Thyroid gland (tissue), 4 donors: ENCODE measurements around the gene CCR6. TPM values are rescaled to one million over a fixed set of nuclear protein-coding genes. Genes with fewer than 3 reads are reported as not detected.

Source experiments
- DNase-seq, 2 donors: peaks; one replicate each; pipeline ENCODE4 v3.0.0-alpha.2; 2019
- H3K27ac ChIP-seq, 3 donors: fragments of 200-600 bp; sonication (generic); 1 replicate in 2 of 3; 2 replicates in 1 of 3; pipeline ENCODE4 v1.5.1; 2016 to 2019; ENCODE audit warnings: mild to moderate bottlenecking in 1 of 3, moderate library complexity in 1 of 3
- H3K27me3 ChIP-seq: fragments of 200-600 bp; sonication (generic); one replicate; pipeline ENCODE4 v1.5.1; 2019
- H3K36me3 ChIP-seq, 2 donors: fragments of 200-600 bp; sonication (generic); one replicate each; pipeline ENCODE4 v1.5.1; 2016 to 2019
- H3K4me1 ChIP-seq, 2 donors: fragments of 200-600 bp; sonication (generic); one replicate each; pipeline ENCODE4 v1.5.1; 2017 to 2019
- H3K4me3 ChIP-seq, 3 donors: fragments of 200-600 bp; sonication (generic); replicated peaks in 1 of 3; 1 replicate in 2 of 3; 2 replicates in 1 of 3; pipeline ENCODE4 v1.5.1; 2016; ENCODE audit warnings: mild to moderate bottlenecking in 1 of 3
- H3K9me3 ChIP-seq: fragments of 200-600 bp; sonication (generic); one replicate; pipeline ENCODE4 v1.5.1; 2017
- CTCF ChIP-seq, 6 experiments: fragments of 200-600 bp in 3 of 6; fragments of 450-650 bp in 3 of 6; sonication (generic) in 3 of 6; IDR thresholded peaks; one replicate each; pipeline ENCODE4 v1.5.1; 2016 to 2019; ENCODE audit warnings: antibody characterized with exemption in 6 of 6, mild to moderate bottlenecking in 2 of 6, inconsistent platforms in 1 of 6, moderate library complexity in 1 of 6
- POLR2A ChIP-seq, 2 donors: fragments of 450-650 bp; IDR thresholded peaks; one replicate each; pipeline ENCODE4 v1.6.1; 2017; ENCODE audit warnings: antibody characterized with exemption in 2 of 2, mild to moderate bottlenecking in 2 of 2, moderate library complexity in 1 of 2
- WGBS, 2 donors: methylation state at CpG; one replicate each; pipeline ENCODE4 v1.1.5; 2017; 5-methylcytosine and 5-hydroxymethylcytosine counted together
- intact Hi-C: fragments of 100-400 bp; cut with DNase I; formaldehyde crosslinking; loops from one replicate; pipeline ENCODE4 v1.15.1; 2023
- total RNA-seq, 4 donors: library from RNA; depleted of rRNA; stranded (reverse); fragments of >200 nt; gene quantifications; one replicate each; pipeline ENCODE4 v1.2.3, GENCODE V29; 2016

Gene CCR6
- total RNA-seq, 4 donors from 2014 or later = 0.78 TPM; not detected in 3

GRCh38 chr6:167098825-167099225, 24.1 kb upstream of the CCR6 start:
- no peaks in the 10 kb centered on the region for H3K9me3 ChIP-seq
- intact Hi-C loops = no loop called here
- H3K4me3 ChIP-seq = no peak overlapping the region
- no peak for DNase-seq
- 76 to 88% methylated on average over 4 of the region's 4 CpGs for WGBS, 2 donors
- H3K27me3 ChIP-seq = no peaks in the 10 kb centered on the region
- H3K27ac ChIP-seq = no peak overlapping the region
- no peaks in the 10 kb centered on the region for H3K4me1 ChIP-seq
- no peak for TF ChIP-seq CTCF (IDR thresholded peaks at IDR 0.05)
- no peaks in the 10 kb centered on the region for H3K36me3 ChIP-seq

- H3K36me3 ChIP-seq = no peaks in the 10 kb centered on the region
Measured at GRCh38 chr6:167099707-167100106, 23.2 kb upstream of the CCR6 start.

GRCh38 chr6:167100241-167100674, 22.6 kb upstream of the CCR6 start:
- Histone ChIP-seq H3K4me3 (no peak overlapping the region), H3K4me1 (no peaks in the 10 kb centered on the region), H3K27ac (no peak overlapping the region), H3K36me3 (no peaks in the 10 kb centered on the region), H3K9me3 (no peaks in the 10 kb centered on the region), H3K27me3 (no peaks in the 10 kb centered on the region)
- TF ChIP-seq CTCF (IDR thresholded peaks at IDR 0.05) (no peak), POLR2A (IDR thresholded peaks at IDR 0.05) (no peak)
- 75 to 89% methylated on average over 10 of the region's 10 CpGs for WGBS, 2 donors
- no peak for DNase-seq
- intact Hi-C loops = no loop called here

More at GRCh38 chr6:167099707-167100106, 23.2 kb upstream of the CCR6 start:
- no peaks in the 10 kb centered on the region for H3K27me3 ChIP-seq
- no peaks in the 10 kb centered on the region for H3K4me1 ChIP-seq
- TF ChIP-seq CTCF (IDR thresholded peaks at IDR 0.05) (no peak), POLR2A (IDR thresholded peaks at IDR 0.05) (no peak)
- H3K9me3 ChIP-seq = no peaks in the 10 kb centered on the region
- no peak overlapping the region for H3K4me3 ChIP-seq
- no peak overlapping the region for H3K27ac ChIP-seq
- no peak for DNase-seq
- 90 to 91% methylated on average over 8 of the region's 8 CpGs for WGBS, 2 donors
- intact Hi-C loops = no loop called here

- H3K9me3 ChIP-seq = no peaks in the 10 kb centered on the region
- no peaks in the 10 kb centered on the region for H3K27me3 ChIP-seq
- H3K4me3 ChIP-seq = no peak overlapping the region
- intact Hi-C loops = no loop called here
- no peaks in the 10 kb centered on the region for H3K4me1 ChIP-seq
- DNase-seq = no peak
- H3K36me3 ChIP-seq = no peaks in the 10 kb centered on the region
- no peak overlapping the region for H3K27ac ChIP-seq
- TF ChIP-seq CTCF (IDR thresholded peaks at IDR 0.05) (no peak), POLR2A (IDR thresholded peaks at IDR 0.05) (no peak)
- WGBS, 2 donors = 67 to 95% methylated on average over 4 of the region's 4 CpGs
Measured at GRCh38 chr6:167102318-167102717, 20.6 kb upstream of the CCR6 start.

- no peak for DNase-seq
- no peak overlapping the region for H3K27ac ChIP-seq
- TF ChIP-seq CTCF (IDR thresholded peaks at IDR 0.05) (no peak), POLR2A (IDR thresholded peaks at IDR 0.05) (no peak)
- no peaks in the 10 kb centered on the region for H3K27me3 ChIP-seq
- 91 to 92% methylated on average over 11 of the region's 11 CpGs for WGBS, 2 donors
- H3K9me3 ChIP-seq = no peaks in the 10 kb centered on the region
- H3K4me1 ChIP-seq = no peaks in the 10 kb centered on the region
- intact Hi-C loops = no loop called here
- no peaks in the 10 kb centered on the region for H3K36me3 ChIP-seq
- no peak overlapping the region for H3K4me3 ChIP-seq
Measured at GRCh38 chr6:167103041-167103891, 19.6 kb upstream of the CCR6 start.
